Fibroblast of peridontal ligament (primary cell): ENCODE results near the gene TBC1D4.

Source experiments
- DNase-seq: peaks from one replicate; pipeline ENCODE4 v3.0.0-alpha.2; 2010; ENCODE audit errors: extremely low read depth

The TBC1D4 gene, protein sequence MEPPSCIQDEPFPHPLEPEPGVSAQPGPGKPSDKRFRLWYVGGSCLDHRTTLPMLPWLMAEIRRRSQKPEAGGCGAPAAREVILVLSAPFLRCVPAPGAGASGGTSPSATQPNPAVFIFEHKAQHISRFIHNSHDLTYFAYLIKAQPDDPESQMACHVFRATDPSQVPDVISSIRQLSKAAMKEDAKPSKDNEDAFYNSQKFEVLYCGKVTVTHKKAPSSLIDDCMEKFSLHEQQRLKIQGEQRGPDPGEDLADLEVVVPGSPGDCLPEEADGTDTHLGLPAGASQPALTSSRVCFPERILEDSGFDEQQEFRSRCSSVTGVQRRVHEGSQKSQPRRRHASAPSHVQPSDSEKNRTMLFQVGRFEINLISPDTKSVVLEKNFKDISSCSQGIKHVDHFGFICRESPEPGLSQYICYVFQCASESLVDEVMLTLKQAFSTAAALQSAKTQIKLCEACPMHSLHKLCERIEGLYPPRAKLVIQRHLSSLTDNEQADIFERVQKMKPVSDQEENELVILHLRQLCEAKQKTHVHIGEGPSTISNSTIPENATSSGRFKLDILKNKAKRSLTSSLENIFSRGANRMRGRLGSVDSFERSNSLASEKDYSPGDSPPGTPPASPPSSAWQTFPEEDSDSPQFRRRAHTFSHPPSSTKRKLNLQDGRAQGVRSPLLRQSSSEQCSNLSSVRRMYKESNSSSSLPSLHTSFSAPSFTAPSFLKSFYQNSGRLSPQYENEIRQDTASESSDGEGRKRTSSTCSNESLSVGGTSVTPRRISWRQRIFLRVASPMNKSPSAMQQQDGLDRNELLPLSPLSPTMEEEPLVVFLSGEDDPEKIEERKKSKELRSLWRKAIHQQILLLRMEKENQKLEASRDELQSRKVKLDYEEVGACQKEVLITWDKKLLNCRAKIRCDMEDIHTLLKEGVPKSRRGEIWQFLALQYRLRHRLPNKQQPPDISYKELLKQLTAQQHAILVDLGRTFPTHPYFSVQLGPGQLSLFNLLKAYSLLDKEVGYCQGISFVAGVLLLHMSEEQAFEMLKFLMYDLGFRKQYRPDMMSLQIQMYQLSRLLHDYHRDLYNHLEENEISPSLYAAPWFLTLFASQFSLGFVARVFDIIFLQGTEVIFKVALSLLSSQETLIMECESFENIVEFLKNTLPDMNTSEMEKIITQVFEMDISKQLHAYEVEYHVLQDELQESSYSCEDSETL (N-terminal part only)

DNA sequence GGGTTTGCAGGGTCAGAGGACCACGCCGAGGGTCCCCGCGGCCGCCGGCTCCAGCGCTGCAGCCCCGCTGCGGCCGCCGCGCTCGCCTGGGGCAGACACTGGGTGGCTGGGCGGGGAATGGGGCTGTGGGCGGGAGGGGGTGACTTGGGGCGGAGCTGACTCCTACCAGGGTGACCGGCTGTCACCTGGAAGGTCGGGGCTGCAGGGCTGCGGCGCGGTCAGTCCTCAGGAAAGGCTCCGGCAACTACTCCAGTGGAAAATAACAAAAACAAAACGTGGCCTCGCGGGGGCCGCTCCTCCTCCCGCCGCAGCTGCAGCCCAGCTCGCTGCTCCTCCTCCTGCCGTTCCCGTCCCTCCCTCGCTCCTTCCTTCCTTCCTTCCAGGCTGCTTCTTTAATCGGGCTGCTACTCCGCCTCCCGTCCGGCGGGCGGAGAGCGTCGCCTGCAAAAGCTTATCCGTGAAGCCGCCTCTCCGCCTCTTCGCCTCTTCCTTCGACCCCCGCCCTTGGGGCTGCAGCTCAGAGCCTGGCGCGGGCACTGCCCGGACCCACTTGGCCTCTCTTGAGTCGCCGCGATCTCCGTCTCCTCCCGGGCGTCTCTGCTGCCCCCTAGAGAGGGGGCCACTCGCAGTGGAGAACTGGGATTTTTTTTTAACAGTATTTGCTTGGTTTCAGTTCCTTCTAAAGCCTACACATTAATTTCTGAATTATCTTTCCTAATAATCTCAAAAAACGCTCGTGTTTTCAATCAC is at the start of gene TBC1D4:
TBC1D4 (minus strand) TSS at position 100 of the 750 bp plus-strand sequence. CDS start 402 bp downstream, outside the sequence.
- DNase-seq, result peak; percentile 89

DNA sequence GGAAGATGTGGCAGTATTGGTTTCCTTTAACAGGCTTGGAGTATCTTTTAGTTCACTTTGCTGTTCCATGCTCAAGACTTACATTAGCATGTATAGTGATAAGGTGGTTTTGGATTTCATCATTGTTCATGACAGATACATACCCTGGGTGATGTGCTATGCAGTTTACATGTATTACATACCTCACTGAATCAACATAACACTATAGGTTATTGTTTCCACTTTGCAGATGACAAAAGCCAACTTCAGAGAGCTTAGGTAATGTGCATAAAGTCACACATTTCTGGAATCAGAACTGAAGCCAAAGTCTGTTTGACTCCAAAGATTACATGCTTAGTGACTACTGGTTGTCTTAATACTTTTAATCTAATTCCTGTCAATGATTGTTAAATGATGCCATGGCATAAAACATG is 48.6 kb upstream of the TBC1D4 start:
- no peak for DNase-seq

DNA sequence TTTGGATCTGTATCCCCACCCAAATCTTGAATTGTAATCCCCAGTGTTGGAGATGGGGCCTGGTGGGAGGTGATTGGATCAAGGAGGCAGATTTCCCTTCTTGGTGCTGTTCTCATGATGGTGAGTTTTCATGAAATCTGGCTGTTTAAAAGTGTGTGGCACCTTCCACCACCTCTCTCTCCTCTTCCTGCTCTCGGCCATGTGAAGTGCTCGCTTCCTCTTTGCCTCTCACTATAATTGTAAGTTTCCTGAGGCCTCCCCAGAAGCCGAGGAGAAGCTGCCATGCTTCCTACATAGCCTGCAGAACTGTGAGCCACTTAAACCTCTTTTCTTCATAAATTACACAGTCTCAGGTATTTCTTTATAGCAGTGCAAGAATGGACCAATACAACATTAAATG is 40.0 kb upstream of the TBC1D4 start:
- DNase-seq, result no peak

DNA sequence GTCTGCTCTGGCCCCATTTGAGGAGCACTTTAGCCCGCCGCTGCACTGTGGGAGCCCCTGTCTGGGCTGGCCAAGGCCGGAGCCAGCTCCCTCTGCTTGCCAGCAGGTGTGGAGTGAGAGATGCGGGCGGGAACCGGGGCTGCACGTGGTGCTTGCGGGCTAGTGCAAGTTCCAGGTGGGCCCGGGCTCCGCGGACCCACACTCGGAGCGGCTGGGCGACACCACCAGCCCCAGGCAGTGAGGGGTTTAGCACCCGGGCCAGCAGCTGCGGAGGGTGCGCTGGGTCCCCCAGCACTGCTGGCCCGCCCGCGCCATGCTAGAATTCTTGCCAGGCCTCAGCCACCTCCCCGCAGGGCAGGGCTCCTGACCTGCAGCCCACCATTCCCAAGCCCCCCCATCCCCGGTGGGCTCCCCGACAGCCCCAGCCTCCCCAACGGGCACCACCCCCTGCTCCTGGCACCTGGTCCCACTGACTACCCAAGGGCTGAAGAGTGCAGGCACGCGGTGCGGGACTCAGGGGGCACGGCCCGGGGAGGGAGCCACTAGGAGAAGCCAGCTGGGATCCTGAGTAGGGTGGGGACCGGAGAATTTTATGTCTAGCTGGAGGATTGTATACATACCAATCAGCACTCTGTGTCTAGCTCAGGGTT is 36.6 kb upstream of the TBC1D4 start:
- no peak for DNase-seq

DNA sequence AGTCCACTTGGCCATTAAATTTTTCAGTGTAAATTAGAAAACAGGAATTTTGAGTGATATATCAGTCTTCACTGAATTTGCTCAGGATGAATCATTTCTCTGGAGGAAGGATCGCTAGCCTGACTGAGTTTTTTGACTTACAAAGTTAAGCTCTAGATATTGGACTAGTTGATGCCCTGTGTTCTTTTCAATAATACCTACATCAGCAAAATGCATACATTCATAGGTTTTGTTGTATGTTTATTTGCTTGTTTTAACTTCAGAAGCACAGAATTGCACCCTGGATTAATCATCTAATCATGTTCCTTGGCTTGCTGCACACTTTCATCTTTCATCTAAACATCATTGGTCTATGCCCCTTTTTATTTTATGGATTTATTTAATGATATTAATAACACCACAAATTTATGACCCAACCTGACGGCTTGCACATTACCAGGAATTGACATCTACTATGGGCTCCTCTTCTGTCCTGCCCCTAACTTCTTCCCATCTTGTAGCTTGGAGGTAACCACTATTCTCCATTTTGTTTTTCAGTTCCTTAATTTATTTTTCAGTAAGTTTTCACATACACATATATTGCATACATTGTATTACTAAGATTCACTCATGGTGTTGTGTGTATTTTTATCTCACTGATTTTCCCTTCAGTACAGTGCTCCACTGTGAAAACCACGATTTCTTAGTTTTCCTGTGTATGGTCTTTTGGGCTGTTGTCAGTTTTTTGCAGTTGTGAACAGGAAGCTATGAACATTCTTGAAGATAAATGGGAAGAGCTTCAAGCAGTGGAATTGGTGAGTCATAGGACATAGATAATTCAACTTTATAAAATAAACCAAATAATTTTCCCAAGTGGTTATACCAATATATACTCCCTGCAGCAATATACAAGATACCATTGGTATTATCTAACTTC is 32.4 kb upstream of the TBC1D4 start:
- no peak for DNase-seq

DNA sequence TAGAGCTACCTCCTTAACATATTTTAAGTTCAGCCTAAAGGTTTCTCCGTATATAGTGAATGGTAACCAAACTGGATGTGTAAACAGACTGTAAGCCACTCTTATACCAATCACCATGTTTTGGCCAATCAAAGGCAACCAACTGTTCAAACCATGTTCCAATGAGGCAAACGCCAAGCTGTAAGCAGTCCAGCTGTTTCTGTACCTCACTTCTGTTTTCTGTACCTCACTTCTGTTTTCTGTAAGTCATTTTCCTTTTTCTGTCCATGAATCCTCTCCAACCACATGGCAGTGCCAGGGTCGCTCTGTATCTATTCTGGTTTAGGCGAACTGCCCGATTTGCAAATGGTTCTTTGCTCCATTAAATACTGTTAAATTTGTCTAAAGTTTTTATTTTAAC is 31.3 kb upstream of the TBC1D4 start:
- DNase-seq, result no peak

DNA sequence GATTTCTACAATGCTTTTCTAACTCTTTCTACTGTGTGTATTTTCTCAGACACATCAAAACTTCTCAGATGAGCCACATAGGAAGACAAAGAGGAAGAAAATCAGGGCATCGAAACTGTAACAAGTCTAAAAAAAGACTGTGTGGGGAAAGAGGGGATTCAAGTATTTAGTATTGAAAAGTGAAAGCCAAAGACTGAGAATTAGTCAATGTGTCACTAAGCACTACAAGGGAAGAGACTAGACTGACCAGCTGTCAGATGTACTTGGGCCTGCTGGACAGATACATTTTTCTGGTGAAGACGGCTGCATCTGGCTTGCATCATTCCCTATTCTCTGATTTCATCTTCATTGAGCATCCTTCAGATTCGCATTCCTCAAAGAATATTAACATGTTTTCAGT is 30.3 kb upstream of the TBC1D4 start:
- no peak for DNase-seq

DNA sequence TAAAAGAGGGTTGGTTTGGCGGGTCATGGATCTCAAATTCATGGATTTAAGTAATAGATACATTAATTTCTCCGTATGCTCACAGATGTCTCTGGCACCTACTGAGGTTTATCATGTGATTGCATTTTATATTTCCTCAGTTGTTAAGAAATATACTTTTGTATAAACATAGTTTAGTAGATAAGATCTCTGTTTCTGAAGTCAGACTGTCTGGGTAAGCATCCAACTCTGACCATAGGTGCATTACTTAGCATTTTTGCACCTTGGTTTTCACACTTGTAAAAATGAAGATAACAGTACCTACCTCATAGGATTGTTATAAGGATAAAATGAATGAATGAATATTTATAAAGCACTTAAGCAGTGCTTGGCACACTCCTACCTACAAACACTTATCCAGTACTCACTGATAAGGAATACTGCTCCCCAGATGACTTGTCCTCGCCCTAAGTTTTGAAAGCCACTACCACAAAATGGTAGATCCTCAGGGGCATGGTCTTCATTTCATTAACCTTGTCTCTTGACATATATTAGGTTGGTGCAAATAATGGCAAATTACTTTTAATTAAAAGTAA is 29.2 kb upstream of the TBC1D4 start:
- no peak for DNase-seq

DNA sequence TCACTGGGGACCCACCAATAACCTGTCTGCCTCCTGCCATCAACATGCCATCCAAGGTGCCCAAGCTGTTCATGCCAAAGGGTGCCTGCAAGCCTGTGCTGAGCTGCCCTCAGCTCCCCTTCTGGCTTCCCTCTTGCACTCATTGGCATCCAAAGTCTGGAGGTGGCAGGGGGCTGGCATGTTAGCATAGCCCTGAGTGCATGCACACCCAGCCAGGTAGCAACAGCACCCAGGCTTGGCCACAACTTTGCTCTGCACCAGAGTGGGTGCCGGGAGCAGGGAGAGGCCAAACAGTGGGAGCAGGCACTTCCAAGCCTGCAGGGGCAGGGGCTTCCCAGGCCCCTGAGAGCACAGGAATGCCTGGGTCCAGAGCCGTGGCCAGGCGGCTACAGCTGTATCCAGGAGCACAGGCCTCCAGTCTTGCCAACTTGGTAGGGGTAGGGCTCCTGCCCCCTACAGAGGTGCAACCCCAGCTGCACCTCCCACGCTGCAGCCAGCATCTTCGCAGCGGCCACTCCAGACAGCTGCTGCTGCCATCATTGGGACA is 26.1 kb upstream of the TBC1D4 start:
- DNase-seq, result no peak

DNA sequence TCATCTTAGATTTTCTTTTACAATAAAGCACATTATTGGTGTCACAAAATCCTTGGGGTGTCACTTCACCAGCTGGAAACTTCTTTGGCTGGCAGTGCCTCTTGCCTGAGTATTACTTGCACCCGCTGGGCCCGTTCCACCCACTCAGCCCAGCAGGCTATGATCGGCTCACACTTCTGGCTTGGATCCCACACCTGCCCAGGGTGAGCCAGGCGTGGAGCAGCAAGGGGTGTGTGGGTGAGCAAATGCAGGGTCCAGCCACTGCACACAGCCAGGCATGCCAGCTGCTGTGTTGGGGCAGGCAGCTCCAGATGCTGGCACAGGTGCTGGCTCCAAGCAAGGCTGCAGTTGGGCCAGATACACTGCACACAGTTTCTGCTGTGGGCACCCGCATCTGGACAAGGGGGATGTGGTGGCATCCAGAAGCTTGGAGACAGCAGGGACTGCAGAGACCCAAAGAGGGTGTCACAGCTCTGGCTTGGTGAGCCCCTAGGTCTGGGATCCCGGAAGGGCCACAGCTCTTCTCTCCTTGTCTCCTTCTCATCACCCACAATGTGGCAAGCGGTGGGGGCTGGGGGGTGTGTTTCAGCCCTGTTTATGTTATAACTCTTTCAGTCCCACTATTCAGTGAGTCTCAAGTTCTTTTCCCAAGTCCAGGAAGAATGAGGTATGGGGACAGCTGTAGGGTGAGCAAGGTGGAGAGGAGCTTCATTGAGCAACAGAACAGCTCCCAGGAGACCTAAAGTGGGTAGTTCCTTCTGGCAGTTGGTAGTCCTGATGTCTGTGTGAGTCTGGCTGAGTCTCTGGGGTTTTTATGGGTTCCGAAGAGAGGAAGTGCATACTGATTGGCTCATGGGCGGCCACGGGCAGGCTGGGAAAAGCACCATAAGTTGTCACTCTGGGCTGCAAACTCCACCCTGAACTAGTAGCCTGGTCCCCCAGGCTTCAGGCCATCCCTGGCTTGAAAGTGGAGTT is 25.3 kb upstream of the TBC1D4 start:
- no peak for DNase-seq

DNA sequence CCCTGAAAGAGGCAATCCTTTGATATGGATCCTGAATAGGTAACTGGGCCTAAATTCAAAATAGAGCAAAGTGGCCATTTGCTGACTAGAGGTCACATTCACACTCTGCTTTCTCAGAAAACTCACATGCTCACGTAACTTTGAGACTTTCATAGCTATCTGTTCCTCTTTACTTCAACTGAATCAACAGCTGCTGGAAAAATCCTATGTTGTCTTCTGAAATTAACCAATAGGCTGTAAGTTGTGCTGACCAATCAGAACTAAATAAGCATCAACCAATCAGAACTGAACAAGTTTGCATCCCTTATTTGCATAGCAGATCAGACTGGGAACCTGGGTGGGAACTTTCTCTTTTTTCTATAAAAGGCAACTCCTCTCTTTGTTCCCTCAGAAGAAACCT is 24.0 kb upstream of the TBC1D4 start:
- DNase-seq, result no peak

DNA sequence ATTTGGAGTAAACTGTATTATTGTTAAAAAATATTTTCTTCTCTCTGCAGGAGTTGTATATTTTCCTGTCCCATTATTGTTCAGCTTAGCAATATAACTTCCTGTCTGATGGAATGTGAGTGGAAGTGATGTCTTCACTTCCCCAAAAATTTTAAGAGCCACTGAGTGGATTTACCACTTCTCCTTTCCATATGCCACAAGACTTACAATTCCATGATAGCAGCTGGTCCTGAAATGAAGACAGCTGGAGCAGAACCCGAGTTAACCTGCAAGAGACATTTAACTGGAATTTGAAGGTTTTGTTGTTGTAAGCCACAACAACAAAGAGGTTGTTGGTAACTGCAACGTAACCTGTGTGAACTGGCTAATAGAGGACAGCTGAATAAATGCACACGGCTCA is 23.4 kb upstream of the TBC1D4 start:
- no peak for DNase-seq

DNA sequence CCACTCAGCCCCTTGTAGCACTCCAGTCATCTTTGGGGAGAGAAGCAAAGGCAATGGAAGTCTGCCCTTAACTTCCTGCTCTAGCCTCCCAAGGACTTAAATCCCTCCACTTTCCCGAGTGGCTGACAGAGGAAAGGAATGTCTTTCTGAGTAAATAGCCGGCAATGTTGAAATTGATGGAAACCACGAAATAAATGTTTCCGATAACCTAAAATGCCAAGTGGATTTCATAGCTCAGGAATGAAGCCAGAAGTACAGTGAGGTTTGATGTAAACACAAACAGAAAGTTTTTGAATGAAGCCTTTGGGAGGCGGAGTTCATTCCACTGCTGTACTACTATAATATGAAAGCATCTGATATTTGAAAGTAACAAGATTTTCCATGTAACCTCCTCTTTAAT is 14.0 kb upstream of the TBC1D4 start:
- peak; percentile 93 for DNase-seq

DNA sequence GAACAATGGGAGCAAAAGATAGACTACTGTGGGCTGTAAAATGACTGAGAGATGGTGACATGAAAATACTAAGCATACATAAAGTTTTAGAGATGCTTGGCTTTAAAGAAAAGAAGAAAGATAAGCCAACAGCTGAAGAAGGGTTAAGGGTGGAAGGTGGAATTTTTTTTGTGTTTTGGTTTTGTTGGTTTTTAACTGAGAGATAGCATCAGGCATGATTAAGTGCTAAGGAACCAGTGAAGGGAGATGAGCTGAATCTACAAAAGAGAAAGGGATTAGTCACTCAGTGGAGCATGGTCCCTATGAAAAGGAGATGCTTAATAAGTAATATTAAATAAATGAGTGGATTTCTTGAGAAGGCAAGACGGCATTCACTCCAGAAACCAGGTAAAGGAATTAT is 12.5 kb upstream of the TBC1D4 start:
- no peak for DNase-seq

DNA sequence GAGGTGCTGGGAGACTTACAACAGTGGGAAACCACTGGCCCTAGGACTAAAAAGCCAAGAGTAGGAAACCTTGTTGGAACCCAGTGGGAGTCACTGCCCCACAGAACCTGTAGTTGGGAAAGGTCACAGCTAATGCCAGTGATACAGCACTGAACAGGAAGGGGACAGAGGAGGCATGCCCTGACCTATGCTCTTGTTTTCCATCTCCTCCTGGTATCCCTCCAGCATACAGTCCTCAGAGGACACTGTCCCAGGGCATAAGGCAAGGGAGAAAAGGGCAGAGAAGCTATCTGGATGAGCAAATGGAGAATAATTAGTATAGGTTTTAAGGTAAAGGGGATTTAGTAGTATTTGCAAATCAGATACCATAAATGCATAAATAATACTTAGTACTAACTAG is 11.2 kb upstream of the TBC1D4 start:
- DNase-seq, result no peak

DNA sequence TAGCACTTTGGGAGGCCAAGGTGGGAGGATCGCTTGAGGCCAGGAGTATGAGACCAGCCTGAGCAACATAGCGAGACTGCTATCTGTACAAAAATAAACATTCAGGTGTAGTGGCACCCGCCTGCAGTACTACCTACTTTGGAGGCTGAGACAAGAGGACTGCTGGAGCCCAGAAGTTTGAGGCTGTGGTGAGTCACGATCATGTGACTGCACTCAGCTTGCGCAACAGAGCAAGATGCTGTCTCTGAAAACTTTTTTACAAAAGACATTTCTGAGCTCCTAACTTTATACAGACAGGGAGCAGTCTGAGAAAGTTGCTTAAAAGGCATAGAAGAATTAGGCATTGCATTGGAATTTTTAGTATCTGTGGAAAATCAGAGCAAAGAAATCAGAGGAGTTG is 10.4 kb upstream of the TBC1D4 start:
- peak; percentile 43 for DNase-seq

DNA sequence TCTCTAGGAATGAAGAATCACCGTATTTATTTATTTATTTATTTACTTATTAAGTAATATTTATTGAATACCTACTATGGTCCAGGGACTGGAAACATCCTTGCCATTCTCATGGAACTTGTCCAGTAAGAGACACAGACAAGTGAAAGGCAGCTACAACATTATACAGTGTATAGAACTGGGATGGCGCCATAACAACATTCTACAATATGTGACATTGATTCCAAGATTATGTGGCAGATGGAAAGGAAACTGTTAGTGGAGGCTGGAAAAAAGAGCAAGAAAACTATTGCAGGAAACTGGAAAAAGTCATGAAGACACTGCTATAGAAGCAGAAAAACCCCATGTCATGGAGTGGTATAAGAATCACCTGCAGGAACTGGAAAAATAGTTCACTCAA is 9.4 kb upstream of the TBC1D4 start:
- DNase-seq, result no peak
